Upper lobe of left lung (tissue), 6 donors: ENCODE data around the gene CREBL2. TPM values are rescaled to one million over a fixed set of nuclear protein-coding genes. Genes with fewer than 3 reads are reported as not detected.

Source experiments
- ATAC-seq, 2 donors: fragments of 200-7000 bp; cut with Tn5 transposase; one replicate each; pipeline ENCODE4 v1.9.1; 2022; ENCODE audit warnings: mild to moderate bottlenecking in 2 of 2, moderate library complexity in 2 of 2; ENCODE audit not compliant: low FRiP score in 2 of 2
- DNase-seq, 2 donors: peaks; one replicate each; pipeline ENCODE4 v3.0.0-alpha.2; 2019 to 2020
- H3K27ac ChIP-seq, 4 donors: fragments of 200-600 bp; sonication (generic); one replicate each; pipeline ENCODE4 v1.5.1; 2016 to 2019
- H3K27me3 ChIP-seq, 4 donors: fragments of 200-600 bp; sonication (generic); one replicate each; pipeline ENCODE4 v1.5.1; 2017 to 2019
- H3K36me3 ChIP-seq, 4 donors: fragments of 200-600 bp; sonication (generic); one replicate each; pipeline ENCODE4 v1.5.1; 2016 to 2019
- H3K4me1 ChIP-seq, 4 donors: fragments of 200-600 bp; sonication (generic); one replicate each; pipeline ENCODE4 v1.5.1; 2018 to 2019
- H3K4me3 ChIP-seq, 4 donors: fragments of 200-600 bp; sonication (generic); one replicate each; pipeline ENCODE4 v1.5.1; 2017 to 2019; ENCODE audit warnings: mild to moderate bottlenecking in 2 of 4, moderate library complexity in 1 of 4
- H3K9me3 ChIP-seq, 4 donors: fragments of 200-600 bp; sonication (generic); one replicate each; pipeline ENCODE4 v1.5.1; 2018 to 2019
- CTCF ChIP-seq, 6 experiments: fragments of 450-650 bp in 4 of 6; fragments of 200-600 bp in 2 of 6; sonication (generic) in 2 of 6; IDR thresholded peaks; one replicate each; pipeline ENCODE4 v1.5.1; 2016 to 2019; ENCODE audit warnings: antibody characterized with exemption in 6 of 6
- EP300 ChIP-seq, 4 donors: sonication (generic); formaldehyde crosslinking; IDR thresholded peaks; one replicate each; pipeline ENCODE4 v1.5.1; 2017; ENCODE audit warnings: antibody characterized with exemption in 4 of 4, control low read depth in 2 of 4
- POLR2A ChIP-seq, 4 donors: fragments of 450-650 bp; IDR thresholded peaks; one replicate each; pipeline ENCODE4 v1.5.1; 2016 to 2017; ENCODE audit warnings: antibody characterized with exemption in 4 of 4, mild to moderate bottlenecking in 2 of 4
- POLR2AphosphoS5 ChIP-seq, 2 donors: sonication (generic); formaldehyde crosslinking; IDR thresholded peaks; one replicate each; pipeline ENCODE4 v1.5.1; 2017; ENCODE audit warnings: antibody characterized with exemption in 2 of 2
- WGBS, 2 donors: methylation state at CpG; one replicate each; pipeline ENCODE4 v1.1.5; 2017 to 2018; 5-methylcytosine and 5-hydroxymethylcytosine counted together
- total RNA-seq, 6 donors: library from RNA; depleted of rRNA in 4 of 6; stranded (reverse); fragments of >200 nt in 4 of 6; gene quantifications; one replicate each; pipeline versions ENCODE4 v1.1.0 to v1.2.1, GENCODE V29; 2016 to 2021
- donor health status: DM: no; HTN: no; CAD: no; lungs with moderate emphysema.
- donor health status: DM: no; HTN: yes; CAD: no; lungs with severe emphysema.

The CREBL2 gene
- total RNA-seq, 6 donors from 2014 or later: 40.1 to 74.2 (median 48.2) TPM

GRCh38 chr12:12668005-12668404, 56.3 kb downstream of the CREBL2 start:
- TF ChIP-seq POLR2AphosphoS5 (IDR thresholded peaks at IDR 0.05): no peak
- ATAC-seq: no peak
- Histone ChIP-seq H3K4me3 (no peak overlapping the region), H3K27ac (no peak overlapping the region), H3K36me3 (no peaks in the 10 kb centered on the region), H3K4me1 (no peaks in the 10 kb centered on the region), H3K9me3 (no peaks in the 10 kb centered on the region), H3K27me3 (no peaks in the 10 kb centered on the region)
- DNase-seq: no peak
- 69 to 75% methylated on average over 1 of the region's 1 CpG for WGBS, 2 donors

- Histone ChIP-seq H3K27ac (no peak overlapping the region), H3K4me1 (no peaks in the 10 kb centered on the region), H3K36me3 (no peaks in the 10 kb centered on the region), H3K4me3 (no peak overlapping the region), H3K27me3 (no peaks in the 10 kb centered on the region), H3K9me3 (no peaks in the 10 kb centered on the region)
- ATAC-seq (no peak), DNase-seq (no peak)
- 92 to 98% methylated on average over 2 of the region's 2 CpGs for WGBS, 2 donors
- TF ChIP-seq EP300 (IDR thresholded peaks at IDR 0.05) (no peak), POLR2A (IDR thresholded peaks at IDR 0.05) (no peak), CTCF (IDR thresholded peaks at IDR 0.05) (no peak), POLR2AphosphoS5 (IDR thresholded peaks at IDR 0.05) (no peak)
Measured at GRCh38 chr12:12669020-12669419, 57.3 kb downstream of the CREBL2 start.

- Histone ChIP-seq H3K27me3 (no peaks in the 10 kb centered on the region), H3K36me3 (no peaks in the 10 kb centered on the region), H3K4me1 (no peaks in the 10 kb centered on the region), H3K9me3 (no peaks in the 10 kb centered on the region), H3K27ac (no peak overlapping the region), H3K4me3 (no peak overlapping the region)
- 75 to 80% methylated on average over 8 of the region's 8 CpGs for WGBS, 2 donors
- no peak for ATAC-seq
- DNase-seq: no peak
- TF ChIP-seq POLR2AphosphoS5 (IDR thresholded peaks at IDR 0.05) (no peak), CTCF (IDR thresholded peaks at IDR 0.05) (no peak), EP300 (IDR thresholded peaks at IDR 0.05) (no peak), POLR2A (IDR thresholded peaks at IDR 0.05) (no peak)
Measured at GRCh38 chr12:12671850-12672660, 60.4 kb downstream of the CREBL2 start.

- H3K27me3 ChIP-seq: no peaks in the 10 kb centered on the region
- no peak for TF ChIP-seq EP300 (IDR thresholded peaks at IDR 0.05)
- no peak for TF ChIP-seq POLR2AphosphoS5 (IDR thresholded peaks at IDR 0.05)
- no peak for TF ChIP-seq CTCF (IDR thresholded peaks at IDR 0.05)
- no peak for TF ChIP-seq POLR2A (IDR thresholded peaks at IDR 0.05)
- no peaks in the 10 kb centered on the region for H3K9me3 ChIP-seq
- H3K4me1 ChIP-seq: no peaks in the 10 kb centered on the region
- H3K36me3 ChIP-seq: no peaks in the 10 kb centered on the region
- no peak for DNase-seq
- no peak for ATAC-seq
- 79 to 84% methylated on average over 3 of the region's 3 CpGs for WGBS, 2 donors
- H3K27ac ChIP-seq: no peak overlapping the region
- no peak overlapping the region for H3K4me3 ChIP-seq
Measured at GRCh38 chr12:12673296-12673695, 61.6 kb downstream of the CREBL2 start.

GRCh38 chr12:12676605-12677004, 64.9 kb downstream of the CREBL2 start:
- H3K4me1 ChIP-seq: no peaks in the 10 kb centered on the region
- H3K36me3 ChIP-seq: no peaks in the 10 kb centered on the region
- TF ChIP-seq POLR2A (IDR thresholded peaks at IDR 0.05): no peak
- TF ChIP-seq POLR2AphosphoS5 (IDR thresholded peaks at IDR 0.05): no peak
- no peak for TF ChIP-seq EP300 (IDR thresholded peaks at IDR 0.05)
- no peak for TF ChIP-seq CTCF (IDR thresholded peaks at IDR 0.05)
- no peak overlapping the region for H3K4me3 ChIP-seq
- DNase-seq (no peak), ATAC-seq (no peak)
- H3K27me3 ChIP-seq: no peaks in the 10 kb centered on the region
- no peak overlapping the region for H3K27ac ChIP-seq
- no peaks in the 10 kb centered on the region for H3K9me3 ChIP-seq
- WGBS, 2 donors: 35 to 36% methylated on average over 3 of the region's 3 CpGs
